Stimulated activated CD4-positive, alpha-beta T cell treated with anti-CD3 and anti-CD28 coated beads, Interleukin-4, amount 100 ng/mL, for 48 hours (primary cell): ENCODE results near the gene MYL11.

Experiments used
- DNase-seq, 2 donors: peaks; one replicate each; pipeline ENCODE4 v3.0.0-alpha.2; 2020; ENCODE audit warnings: low read depth in 2 of 2

MYL11 gene

DNA sequence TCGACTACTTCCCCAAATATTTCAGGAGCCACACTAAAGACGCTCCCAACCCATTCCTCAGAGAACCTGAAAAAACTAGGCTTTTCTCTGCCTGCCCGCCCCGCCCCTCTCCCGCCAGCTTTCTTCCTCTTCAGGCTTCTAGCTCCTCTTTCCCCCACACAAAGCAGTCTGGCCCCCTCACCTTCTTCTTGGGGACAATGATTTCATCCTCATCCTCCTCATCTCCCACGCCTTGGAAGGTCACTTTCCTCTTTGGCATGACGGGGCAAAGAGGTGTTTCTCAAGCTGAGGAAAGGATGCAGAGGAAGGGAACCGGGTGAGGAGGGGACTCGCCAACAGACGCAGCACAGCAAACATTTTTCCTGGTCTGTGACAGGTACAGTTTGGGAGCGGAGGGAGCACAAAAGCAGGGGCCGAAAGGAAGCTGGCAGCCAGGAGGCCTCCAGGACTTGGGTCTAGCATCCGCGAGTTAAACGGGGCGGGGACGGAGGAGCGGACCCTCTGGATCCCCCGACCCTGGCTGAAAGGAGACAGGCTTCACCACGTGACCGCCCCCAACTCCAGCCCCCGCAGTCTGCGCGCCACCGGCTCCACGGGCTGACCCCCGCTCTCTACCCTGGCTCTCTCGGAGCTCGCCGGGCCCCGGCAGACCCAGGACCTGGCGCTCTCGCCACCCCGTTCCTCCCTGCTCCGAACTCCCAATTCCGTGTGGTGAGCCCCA is 20.0 kb upstream of the MYL11 start:
- no peak for DNase-seq

GRCh38 chr16:30355144-30355953 is 19.3 kb upstream of the MYL11 start, which contains the start of gene CD2BP2:
CD2BP2 (minus strand) TSS chr16:30355308; CDS start chr16:30354681, 627 bp downstream.
- DNase-seq: peak; percentile 80 to 90

DNA sequence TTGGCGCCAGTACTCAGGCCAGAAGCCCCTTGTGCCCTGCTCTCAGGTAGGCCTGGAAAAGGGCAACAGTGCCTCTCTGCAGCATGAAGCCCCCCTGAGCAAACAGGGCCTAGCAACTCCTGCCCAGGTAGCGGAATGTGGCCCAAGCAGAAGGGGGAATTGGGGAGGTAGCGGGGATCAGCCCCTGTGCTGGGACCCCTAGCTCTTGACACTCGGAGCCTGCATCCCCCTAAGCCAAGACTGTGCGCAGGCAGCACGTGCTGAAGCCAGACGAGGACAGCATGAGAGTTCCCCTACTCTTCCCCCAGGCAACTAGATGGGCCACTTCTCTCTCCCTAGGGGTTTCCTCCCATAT is 18.7 kb upstream of the MYL11 start:
- DNase-seq: no peak

- no peak for DNase-seq
Observed at GRCh38 chr16:30356401-30357084, 18.1 kb upstream of the MYL11 start.

GRCh38 chr16:30357085-30357714 is 17.4 kb upstream of the MYL11 start:
- DNase-seq: no peak

DNA sequence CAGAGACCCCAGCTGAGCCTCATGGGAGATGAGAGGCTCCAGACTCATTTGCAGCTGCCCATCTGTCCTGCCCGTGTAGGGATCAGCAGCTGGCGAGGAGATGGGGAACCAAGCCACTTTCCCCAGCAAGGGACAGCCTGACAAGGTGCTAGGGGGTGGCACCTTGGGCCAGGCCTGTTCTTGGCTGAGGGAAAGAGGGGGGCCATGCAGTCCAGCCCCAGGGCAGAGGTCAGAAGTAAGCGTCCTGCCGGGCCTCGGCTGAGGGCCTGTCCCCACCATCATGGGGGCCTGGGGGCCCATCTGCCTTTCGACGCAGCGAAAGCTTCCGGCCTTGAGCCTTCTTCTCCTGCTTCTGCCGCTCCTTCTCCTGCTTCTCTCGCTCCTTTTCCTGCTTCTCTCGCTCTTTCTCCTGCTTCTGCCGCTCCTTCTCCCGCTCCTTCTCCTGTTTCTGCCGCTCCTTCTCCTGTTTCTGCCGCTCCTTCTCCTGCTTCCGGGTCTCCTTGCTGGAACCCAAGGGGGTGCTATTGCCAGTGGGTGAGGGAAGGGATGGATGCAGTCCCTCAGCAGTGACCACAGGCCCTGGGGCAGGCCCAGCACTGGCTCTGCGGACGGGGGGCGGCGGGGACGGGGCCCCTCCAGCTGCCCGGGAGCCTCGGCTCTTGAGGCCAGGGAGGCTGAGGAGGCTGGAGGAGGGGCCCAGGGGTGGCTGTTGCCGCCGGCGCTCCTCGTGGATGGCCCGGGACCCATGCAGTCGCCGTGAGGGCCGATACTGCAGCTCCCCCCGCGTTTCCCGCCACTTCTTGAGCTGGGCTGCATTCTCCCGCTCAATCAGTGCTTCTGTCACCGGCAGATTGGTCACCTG is 16.7 kb upstream of the MYL11 start:
- no peak for DNase-seq

GRCh38 chr16:30358577-30358936 is 16.0 kb upstream of the MYL11 start:
- no peak for DNase-seq

GRCh38 chr16:30358990-30359870 is 15.4 kb upstream of the MYL11 start:
- no peak for DNase-seq

- DNase-seq: no peak
Observed at GRCh38 chr16:30359871-30360170, 14.8 kb upstream of the MYL11 start.

DNA sequence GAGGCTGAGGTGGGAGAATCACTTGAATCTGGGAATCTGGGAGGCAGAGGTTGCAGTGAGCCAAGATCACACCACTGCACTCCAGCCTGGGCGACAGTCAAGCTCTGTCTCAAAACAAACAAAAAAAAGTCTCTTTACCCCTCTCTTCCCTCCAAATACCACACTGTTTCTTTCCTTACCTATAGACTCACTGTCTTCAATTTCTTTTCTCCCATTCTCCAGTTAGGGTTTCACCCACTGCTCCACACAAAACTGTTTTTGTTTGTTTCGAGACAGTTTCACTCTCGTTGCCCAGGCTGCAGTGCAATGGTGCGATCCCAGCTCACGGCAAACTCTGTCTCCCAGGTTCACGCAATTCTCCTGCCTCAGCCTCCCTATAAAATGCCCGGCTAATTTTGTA is 13.4 kb upstream of the MYL11 start:
- no peak for DNase-seq

DNA sequence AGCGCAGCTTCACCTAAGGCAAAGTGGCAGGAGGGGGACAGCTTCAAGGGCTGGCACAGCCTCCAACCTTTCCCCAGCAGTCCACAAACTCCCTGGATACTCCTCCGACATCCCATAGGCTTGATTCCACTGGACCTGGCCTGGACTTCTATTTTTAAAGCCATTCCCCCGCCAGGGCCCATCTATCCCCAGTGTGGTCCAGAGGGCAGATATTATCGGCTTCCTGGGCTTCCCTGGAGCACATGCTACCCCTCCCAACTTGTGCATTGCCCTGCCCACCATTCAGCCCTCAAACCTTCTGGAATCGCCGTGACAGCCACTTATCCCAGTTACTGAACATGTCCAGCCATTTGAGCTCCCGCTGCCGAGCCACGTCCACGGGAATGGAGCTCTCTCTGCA is 9.4 kb upstream of the MYL11 start:
- DNase-seq: no peak

- DNase-seq: no peak
Observed at GRCh38 chr16:30366511-30366910, 8.1 kb upstream of the MYL11 start.

DNA sequence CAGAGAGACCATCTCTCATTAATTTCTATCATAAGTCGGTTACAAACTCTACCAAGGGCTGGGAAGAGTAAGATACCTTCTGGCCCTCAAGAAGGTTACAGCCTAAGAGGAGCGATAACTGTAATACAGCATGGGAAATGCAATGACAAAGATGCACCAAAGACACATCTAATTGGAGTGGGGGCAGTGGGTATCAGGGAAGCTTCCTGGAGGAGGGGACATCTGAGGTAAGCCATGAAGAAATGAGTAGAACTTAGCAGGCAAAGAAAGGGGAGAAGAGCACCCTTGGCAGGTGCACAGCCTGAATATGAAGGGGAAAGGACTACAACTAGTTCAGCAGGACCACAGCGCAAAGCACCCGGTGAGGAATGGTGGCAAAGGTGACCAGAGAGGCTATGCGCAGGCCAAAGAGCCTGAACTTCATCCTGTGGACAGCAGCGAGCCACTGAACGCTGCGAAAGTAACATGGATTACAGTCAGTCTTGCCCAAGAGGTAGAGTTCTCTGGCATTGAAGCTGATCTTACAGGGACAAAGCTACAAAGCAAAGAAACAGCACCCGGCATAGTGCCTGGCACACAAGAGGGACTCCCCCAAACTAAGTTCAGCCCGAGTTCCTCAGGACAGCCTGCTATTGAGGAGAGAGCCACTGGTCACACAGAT is 7.1 kb upstream of the MYL11 start:
- DNase-seq: no peak

- DNase-seq: no peak
Observed at GRCh38 chr16:30368122-30368791, 6.3 kb upstream of the MYL11 start.

GRCh38 chr16:30368792-30369090 is 5.9 kb upstream of the MYL11 start:
- DNase-seq: no peak

GRCh38 chr16:30369091-30369937 is 5.3 kb upstream of the MYL11 start:
- DNase-seq: no peak

GRCh38 chr16:30369938-30370455 is 4.6 kb upstream of the MYL11 start:
- DNase-seq: no peak

DNA sequence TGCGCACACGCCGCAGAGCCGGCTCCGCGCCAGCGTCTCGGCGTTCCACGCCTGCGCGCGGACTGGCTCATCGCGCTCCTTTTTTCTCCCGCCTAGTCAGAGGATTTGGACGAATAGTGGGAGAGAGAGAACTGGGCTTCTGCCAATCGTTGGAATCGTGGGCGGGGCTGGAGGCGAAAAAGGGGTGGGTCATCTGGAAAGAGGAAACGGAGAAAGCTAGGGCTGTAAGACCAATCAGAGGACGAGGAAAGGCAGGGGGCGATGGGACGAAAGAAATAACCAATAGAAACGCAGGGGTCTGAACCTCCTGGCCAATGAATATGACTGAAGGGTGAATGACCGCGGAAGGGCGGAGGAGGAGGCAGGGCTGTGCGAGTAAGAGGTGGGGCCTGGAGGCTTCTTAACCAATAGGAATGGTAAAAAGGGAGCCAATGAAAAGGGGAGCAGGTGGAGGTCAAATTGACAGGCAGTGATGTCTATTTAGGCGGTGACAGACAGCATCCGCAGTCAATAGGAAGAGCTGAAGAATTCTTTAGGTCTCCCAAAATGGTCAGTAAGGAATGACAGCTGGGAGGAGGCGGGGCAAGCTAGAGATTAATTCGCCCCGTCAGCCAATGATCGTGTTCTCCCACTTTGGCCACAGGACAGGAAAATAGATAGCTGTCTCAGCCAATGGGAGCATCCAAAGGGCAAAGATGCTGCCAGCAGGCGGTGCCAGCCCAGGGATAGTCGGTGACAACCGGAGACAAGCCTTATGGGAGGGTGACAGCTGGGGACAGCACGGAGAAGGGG is 4.0 kb upstream of the MYL11 start, which contains the start of gene TBC1D10B:
TBC1D10B (minus strand) TSS at position 39 of the 792 bp plus-strand sequence. CDS start 311 bp downstream, outside the sequence.
- DNase-seq: peak; percentile 96 to 98
